ENCODE results near the gene ATF7IP2. TPM values are rescaled to one million over a fixed set of nuclear protein-coding genes. Genes with fewer than 3 reads are reported as not detected.
A peak's percentile ranks its signal among the peaks of the same experiment; 100 is the strongest.

The ATF7IP2 gene
- total and polyA plus RNA-seq, 2 of the 13 experiments (the other 11 are each of a cell fraction or from before 2014, with no cell fraction given), result 117 to 217 TPM

- TF ChIP-seq HNF1A (IDR thresholded peaks at IDR 0.05; ENCODE audit: low read depth), result peak; percentile 81
- TF ChIP-seq HNF1A (CRISPR knock-in tag; IDR thresholded peaks at IDR 0.05; ENCODE audit: borderline replicate concordance), result peak; percentile 54; the same call in 1 of the 2 replicates
- no peak for TF ChIP-seq MAF1 (CRISPR knock-in tag; IDR thresholded peaks at IDR 0.05; ENCODE audit: borderline replicate concordance)
- TF ChIP-seq ZFP62 (CRISPR knock-in tag; IDR thresholded peaks at IDR 0.05), result no peak
- peak; percentile 41; the same call in 1 of the 2 replicates for TF ChIP-seq RBFOX2 (IDR thresholded peaks at IDR 0.05; ENCODE audit: low read depth, low read length)
- TF ChIP-seq ONECUT2 (CRISPR knock-in tag; IDR thresholded peaks at IDR 0.05), result no peak
- TF ChIP-seq, protein P1, sequence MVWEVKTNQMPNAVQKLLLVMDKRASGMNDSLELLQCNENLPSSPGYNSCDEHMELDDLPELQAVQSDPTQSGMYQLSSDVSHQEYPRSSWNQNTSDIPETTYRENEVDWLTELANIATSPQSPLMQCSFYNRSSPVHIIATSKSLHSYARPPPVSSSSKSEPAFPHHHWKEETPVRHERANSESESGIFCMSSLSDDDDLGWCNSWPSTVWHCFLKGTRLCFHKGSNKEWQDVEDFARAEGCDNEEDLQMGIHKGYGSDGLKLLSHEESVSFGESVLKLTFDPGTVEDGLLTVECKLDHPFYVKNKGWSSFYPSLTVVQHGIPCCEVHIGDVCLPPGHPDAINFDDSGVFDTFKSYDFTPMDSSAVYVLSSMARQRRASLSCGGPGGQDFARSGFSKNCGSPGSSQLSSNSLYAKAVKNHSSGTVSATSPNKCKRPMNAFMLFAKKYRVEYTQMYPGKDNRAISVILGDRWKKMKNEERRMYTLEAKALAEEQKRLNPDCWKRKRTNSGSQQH (CRISPR knock-in tag; IDR thresholded peaks at IDR 0.05; ENCODE audit: low read depth), result no peak
- TF ChIP-seq KDM5B (CRISPR knock-in tag; IDR thresholded peaks at IDR 0.05; ENCODE audit: borderline replicate concordance), result 0 out of 2 replicates have a peak, but pooled peaks have one; percentile 44
- TF ChIP-seq SOX5 (CRISPR knock-in tag; IDR thresholded peaks at IDR 0.05; ENCODE audit: borderline replicate concordance), result peak; percentile 83
- TF ChIP-seq LBX2 (CRISPR knock-in tag; IDR thresholded peaks at IDR 0.05; ENCODE audit: borderline replicate concordance), result no peak
- no peak for TF ChIP-seq HNRNPH1 (optimal IDR thresholded peaks at IDR 0.05; ENCODE audit: low read depth, low read length)
- TF ChIP-seq JARID2 (CRISPR knock-in tag; IDR thresholded peaks at IDR 0.05; ENCODE audit: insufficient replicate concordance), result no peak
- peak; percentile 28; the same call in 1 of the 2 replicates for TF ChIP-seq ZNF205 (CRISPR knock-in tag; IDR thresholded peaks at IDR 0.05)
- TF ChIP-seq, protein P2, sequence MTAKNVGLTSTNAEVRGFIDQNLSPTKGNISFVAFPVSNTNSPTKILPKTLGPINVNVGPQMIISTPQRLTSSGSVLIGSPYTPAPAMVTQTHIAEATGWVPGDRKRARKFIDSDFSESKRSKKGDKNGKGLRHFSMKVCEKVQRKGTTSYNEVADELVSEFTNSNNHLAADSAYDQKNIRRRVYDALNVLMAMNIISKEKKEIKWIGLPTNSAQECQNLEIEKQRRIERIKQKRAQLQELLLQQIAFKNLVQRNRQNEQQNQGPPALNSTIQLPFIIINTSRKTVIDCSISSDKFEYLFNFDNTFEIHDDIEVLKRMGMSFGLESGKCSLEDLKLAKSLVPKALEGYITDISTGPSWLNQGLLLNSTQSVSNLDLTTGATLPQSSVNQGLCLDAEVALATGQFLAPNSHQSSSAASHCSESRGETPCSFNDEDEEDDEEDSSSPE (CRISPR knock-in tag; IDR thresholded peaks at IDR 0.05), result no peak
- no peak; the same call in 1 of the 2 replicates for TF ChIP-seq NFKB2 (CRISPR knock-in tag; IDR thresholded peaks at IDR 0.05; ENCODE audit: borderline replicate concordance)
- TF ChIP-seq ZNF660 (CRISPR knock-in tag; IDR thresholded peaks at IDR 0.05; ENCODE audit: borderline replicate concordance, low read depth), result no peak
- TF ChIP-seq, protein P3, sequence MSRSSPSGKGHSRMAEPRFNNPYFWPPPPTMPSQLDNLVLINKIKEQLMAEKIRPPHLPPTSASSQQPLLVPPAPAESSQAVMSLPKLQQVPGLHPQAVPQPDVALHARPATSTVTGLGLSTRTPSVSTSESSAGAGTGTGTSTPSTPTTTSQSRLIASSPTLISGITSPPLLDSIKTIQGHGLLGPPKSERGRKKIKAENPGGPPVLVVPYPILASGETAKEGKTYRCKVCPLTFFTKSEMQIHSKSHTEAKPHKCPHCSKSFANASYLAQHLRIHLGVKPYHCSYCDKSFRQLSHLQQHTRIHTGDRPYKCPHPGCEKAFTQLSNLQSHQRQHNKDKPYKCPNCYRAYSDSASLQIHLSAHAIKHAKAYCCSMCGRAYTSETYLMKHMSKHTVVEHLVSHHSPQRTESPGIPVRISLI (CRISPR knock-in tag; IDR thresholded peaks at IDR 0.05; ENCODE audit: borderline replicate concordance), result peak; percentile 98
- peak; percentile 76; the same call in 1 of the 2 replicates for TF ChIP-seq HMG20B (CRISPR knock-in tag; conservative IDR thresholded peaks at IDR 0.05)
- no peak for TF ChIP-seq ZNF614 (CRISPR knock-in tag; IDR thresholded peaks at IDR 0.05; ENCODE audit: borderline replicate concordance)
- TF ChIP-seq PHF20 (CRISPR knock-in tag; IDR thresholded peaks at IDR 0.05), result no peak
- no peak for TF ChIP-seq KMT2B (CRISPR knock-in tag; IDR thresholded peaks at IDR 0.05)
Observed at GRCh38 chr16:10362077-10362863, 23.6 kb upstream of the ATF7IP2 start (continued).
